ENCODE results near the gene NRG2.

The NRG2 gene

DNA sequence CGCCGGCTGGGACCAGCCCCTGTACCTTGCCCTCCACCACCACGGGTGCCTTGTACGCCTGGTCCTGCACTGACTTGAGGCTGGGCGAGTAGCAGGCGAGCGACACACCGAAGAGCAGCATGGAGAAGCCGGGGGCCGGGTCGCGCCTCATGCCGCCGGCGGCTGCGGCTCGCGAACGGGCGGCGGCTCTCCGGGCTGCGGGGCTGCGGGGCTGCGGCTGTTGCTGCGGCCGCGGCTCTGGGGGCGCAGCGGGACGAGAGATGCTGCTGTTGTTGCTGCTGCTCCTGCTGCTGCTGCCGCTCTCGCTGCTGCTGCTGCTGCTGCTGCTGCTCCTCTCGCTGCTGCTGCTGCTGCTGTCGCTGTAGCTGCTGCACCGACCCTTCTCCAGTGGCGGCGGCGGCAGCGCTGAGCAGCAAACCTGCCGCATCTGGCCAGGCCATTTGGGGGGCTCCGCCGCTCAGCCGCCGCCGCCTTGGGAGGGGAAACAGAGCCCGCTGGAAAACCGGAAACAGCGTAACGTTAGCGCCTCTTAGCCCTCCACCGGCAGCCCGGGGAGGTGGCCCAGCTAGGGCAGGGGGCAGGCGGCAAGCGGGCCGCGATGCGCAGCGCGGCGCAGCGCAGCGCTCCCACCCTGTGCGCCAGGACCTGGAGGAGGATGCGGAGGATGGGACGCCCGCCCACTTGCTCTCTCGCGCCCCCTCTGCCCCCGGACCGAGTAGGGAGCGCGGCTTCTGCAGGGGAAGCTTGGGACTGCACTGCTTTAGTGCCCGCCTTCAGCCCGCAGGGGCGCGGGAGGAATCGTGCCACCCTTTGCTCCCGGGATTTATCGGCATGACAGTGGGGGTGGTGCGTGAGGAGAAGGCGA is at the start of gene NRG2:
Gene NRG2 (minus strand): TSS at position 657 of the 865 bp plus-strand sequence.
- peak; percentile 35 for DNase-seq (ENCODE audit: low read depth)

DNA sequence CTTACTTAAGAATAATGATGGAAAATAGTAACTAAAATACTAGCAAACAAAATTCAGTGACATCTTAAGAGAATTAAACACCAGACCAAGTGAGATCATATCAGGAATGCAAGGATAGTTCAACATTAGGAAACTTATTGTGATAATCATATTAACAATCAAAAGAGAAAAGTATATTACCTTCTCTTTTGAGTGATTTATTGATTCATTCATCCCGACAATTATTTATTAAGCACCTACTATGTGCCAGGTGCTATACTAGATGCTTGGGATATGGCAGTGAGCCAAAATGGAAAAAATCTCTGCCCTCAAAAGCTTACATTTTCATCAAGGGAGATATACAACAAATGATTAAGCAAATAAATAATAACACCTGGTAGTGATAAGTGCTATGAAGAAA is 47.2 kb upstream of the NRG2 start:
- DNase-seq (ENCODE audit: low read depth) = no peak

DNA sequence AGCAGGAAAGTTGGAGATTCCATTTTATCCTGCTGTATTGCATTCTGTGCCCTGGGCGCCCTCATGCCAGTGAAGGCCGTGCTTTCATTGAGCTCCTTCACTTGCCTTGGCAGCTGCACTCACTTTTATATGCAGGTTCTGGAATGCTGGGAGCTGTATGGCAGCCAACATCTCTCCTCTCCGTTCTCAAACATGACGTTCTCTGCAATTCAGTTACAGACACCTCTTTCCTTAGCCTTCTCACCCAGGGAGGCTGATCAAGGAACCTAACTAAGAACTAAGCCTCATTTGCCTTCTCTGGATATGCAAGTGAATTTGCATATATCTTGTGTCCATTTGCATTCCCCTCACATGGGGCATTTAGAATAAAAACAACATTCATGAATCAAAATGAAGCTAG is 41.4 kb upstream of the NRG2 start:
- no peak for DNase-seq (ENCODE audit: low read depth)

DNA sequence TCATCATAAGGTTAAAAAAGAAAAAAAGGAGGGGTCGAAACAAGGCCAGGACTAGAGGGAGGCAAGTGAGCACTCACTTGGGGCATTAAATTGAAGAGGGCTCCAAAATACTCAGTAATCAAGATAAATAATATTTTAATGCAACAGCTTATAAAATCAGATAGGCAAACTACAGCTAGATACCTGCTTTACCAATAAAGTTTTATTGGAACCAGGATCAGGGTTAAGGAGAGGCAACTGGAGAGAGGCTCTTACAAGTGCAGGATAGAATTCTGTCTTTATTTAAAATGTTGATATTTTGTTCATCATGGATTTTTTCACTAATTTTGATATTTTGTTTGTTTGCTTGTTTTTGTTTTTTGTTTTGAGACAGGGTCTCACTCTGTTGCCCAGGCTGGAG is 40.6 kb upstream of the NRG2 start:
- DNase-seq (ENCODE audit: low read depth) = no peak

DNA sequence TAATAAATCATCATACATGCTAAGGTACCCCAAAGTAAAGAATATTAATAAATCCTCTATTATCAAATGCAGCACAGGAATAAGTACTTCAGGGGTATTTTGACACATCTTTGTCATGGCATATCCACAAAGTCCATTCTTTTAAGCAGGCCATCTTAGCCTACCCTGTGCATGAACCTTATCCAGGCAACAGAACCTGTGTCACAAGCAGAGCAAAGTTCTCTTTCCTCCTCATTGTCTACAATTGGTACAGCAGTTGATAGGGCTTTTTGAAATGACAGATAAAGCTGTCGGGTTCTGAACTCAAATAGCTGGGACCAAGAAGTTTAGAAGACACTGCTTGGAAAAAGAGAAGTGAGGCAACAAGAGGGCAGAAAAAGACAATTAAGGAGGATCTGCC is 40.0 kb upstream of the NRG2 start:
- DNase-seq (ENCODE audit: low read depth) = no peak

DNA sequence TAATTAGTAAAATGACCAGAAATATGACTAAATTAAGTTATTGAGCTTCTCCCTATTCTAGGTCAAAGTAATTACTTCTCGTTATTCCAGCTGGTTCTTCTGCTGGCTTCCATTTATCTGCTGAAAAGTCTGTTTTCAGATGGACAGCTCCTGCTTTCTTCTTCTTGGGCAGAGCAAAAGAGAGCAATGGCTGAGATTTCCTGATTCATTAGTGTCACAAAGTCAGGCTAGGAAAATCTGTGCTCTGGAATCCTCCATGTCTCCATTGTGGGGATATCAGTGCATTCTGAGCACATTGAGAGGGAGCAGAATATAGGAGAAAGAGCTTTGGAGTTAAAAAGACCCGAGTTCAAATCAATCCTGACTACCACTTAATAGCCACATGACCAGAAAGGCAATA is 33.7 kb upstream of the NRG2 start:
- no peak for DNase-seq (ENCODE audit: low read depth)

DNA sequence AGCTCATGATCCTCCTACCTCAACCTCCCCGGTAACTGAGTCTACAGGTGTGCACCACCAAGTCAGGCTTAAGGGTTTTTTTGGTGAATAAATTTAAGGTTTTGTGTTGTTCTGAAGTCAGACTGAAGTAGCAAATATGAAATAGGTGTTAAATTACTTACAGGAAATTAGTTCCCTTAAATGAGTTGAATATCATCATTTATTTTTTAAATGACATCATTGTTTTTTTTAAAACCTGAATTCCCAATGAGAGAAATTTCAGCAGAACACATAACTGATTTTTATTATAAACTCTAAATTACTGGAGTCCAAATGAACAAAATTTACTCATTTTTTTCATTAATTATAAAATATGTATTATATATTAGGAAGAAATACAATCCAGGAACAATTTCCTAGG is 33.0 kb upstream of the NRG2 start:
- DNase-seq (ENCODE audit: low read depth) = no peak

DNA sequence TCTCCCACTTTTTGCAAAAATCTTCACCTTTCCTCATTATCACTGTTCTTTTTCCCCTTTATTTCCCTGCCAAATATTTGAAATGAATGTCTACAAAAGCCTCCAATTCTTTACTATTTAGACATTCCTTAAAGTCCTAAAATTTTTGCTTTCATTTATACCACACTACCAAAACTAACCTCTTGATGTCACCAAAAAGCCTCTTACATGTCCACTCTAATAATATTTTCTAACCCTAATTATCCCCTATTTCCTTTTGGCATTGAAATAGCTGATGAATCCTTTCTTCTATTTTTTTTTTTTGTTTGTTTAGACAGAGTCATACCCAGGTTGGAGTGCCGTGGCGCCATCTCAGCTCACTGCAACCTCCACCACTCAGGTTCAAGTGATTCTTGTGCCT is 32.3 kb upstream of the NRG2 start:
- no peak for DNase-seq (ENCODE audit: low read depth)

DNA sequence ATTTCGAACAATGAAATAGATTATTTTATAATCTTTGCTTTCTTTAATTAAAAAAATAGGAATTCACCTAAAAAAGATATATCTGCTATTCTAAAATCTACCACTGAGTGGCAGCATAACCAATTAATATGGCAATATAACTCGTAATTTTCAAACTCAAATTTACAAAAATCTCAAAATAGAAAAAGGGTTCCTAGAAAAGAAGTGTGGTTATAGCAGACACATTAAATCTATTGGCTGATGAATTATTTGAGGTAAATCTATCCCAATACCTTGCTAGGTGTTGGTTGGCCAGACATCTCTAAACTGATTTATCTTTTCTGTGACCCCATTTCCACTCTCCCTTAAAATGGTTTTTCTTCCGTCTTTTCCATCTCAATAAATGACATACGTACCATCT is 30.2 kb upstream of the NRG2 start:
- DNase-seq (ENCODE audit: low read depth) = no peak

DNA sequence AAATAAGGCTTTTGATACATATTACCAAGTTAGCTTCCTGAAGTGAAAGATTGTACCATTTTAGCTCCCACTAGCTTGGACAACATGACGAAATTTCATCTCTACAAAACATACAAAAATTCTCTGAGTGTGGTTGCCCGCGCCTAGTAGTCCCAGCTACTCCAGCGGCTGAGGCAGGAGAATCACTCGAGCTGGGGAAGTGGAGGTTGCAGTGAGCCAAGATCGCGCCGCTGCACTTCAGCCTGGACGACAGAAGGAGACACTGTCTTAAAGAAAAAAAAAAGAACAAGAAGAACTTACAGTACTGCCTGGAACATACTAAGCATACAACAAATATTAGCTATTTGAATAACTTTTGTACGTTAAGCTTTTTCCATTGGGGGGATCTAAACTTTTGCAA is 29.7 kb upstream of the NRG2 start:
- DNase-seq (ENCODE audit: low read depth) = no peak

DNA sequence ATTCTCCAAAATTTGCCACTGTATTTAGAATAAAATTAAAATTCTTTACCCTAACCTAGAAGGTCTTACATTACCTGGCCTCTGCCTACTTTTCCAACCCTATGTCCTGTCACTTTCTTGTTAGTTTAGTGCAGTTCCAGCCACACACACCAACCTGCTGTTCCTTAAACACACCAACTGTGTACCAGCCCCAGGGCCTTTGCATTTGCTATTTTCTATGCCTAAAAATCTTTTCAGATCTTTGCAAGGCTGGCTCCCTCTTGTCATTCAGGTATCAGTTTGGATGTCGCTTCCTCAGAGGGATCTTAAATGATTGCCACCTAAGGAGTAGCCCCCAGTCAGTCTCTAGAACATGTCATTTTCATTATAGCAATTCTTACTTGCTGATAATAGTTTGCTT is 17.7 kb upstream of the NRG2 start:
- no peak for DNase-seq (ENCODE audit: low read depth)

DNA sequence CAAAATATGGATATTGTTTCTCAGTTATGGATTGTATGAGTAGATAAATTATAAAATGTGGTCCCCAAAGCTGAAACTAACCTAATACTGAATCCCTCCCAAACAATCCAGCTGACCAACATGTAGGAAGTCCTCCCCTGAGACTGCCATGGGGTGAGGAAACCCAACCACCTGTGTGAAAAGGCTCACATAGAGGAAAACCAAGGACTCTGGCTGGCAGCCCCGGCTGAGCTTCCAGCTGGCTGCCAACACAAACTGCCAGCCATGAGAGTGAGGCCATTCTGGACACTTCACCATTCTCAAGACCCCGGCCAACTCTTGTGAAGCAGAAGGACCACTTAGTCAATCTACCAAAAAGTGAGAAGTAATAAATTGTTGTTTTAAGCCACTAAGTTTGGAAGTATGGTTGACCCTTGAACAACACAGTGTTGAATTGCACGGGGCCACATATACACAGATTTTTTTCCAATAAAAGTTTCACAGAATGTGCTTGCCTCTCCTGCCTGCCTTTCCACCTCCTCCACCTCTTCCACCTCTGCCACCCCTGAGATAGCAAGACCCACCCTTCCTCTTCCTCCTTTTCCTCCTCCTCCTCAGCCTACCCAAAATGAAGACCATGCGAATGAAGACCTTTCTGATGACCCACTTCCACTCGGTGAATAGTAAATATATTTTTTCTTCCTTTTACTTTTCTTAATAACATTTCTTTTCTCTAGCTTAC is 15.3 kb upstream of the NRG2 start:
- no peak for DNase-seq (ENCODE audit: low read depth)

DNA sequence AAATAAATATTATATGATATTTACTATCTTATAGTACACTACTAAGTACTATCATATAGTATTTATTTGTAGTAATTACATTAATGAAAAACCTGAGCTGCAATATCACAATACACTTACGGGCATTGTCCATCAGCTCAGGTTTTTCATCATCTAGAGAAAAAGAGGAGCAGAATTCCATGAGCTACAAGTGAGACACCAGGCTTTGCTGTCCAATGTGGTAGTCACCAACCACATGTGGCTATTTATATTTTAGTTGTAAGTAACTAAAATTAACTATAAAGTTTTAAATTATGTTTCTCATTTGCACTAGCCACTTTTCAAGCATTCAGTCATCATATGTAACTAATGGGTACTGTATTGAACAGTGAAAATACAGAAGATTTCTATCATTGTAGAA is 13.8 kb upstream of the NRG2 start:
- DNase-seq (ENCODE audit: low read depth) = no peak

DNA sequence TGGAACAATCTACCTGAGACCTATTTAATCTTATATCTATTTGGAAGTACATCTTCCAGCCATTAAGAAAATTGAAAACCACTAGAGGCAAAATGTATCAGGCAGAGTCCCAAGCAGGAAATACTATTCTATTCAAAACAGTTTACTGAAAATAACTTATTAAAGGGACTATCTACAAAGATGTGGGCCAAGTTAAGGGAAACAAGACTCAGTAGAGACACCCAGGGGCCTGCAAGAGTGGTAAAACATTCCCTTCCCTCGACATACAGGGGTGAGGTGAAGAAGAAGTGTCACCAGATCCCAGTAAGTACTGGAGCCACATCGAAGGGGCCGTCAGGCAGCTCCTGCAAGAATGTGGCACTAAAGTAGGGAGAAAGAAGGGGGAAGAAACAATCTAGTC is 12.1 kb upstream of the NRG2 start:
- no peak for DNase-seq (ENCODE audit: low read depth)

DNA sequence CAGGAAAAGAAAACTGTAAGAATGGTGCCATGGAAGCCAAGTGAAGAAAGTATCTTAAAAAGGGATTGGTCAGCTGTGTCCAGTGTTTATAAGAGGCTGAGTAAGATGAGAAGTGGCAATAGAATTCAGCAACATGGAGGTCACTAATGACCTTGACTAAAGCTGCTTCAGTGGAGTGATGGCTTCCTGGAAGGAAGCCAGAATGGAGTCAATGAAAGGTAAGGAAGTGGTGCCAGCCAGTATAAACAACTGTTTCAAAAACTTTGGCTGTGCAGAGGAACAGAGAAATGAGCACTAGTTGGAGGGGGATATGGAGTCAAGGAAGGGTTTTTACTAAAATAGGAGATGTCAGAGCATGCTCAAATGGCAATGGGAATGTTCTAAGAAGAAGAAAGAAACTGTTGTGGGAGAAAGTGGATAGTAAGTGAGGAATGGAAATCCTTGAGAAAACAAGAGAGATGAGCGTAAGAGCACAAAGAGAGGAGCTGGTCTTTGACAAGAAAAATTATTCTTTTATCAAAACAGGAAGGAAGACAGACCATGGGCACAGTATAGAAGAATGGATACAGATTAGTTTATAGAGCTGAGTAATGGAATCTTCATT is 11.1 kb upstream of the NRG2 start:
- DNase-seq (ENCODE audit: low read depth) = no peak

DNA sequence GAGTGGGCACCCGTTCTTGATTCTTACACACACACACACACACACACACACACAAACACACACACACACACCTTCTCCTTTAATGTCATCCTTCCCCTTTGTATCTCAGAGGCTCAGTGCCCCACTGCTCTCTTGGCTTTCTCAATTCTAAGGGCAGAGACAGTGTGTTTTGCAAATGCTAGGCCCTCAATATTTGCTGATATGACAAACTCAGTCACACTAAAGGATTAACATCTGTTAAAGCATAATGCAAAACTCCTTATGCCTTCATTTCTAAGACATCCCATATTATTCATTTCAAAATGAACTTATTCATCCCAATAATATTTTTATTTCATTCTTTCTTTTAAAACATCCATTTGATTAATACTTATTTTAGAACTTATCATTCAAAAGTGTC is 8.9 kb upstream of the NRG2 start:
- no peak for DNase-seq (ENCODE audit: low read depth)

DNA sequence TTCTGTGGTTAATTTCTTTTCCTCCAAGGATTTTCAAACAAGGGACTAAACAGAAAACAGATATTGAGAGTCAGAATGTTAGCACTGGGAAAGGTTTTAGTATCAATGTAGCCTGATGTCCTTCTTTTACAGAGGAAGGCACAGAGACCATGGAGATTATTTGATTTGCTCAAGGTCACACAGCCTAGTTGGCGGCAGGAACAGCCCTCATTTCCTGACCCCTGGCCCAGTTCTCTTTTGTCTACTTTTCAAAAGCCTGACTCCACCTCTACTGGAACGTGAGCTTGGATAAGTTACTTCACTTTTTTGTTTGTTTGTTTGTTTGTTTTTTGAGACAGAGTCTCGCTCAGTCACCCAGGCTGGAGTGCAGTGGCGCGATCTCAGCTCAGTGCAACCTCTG is 6.6 kb upstream of the NRG2 start:
- no peak for DNase-seq (ENCODE audit: low read depth)

DNA sequence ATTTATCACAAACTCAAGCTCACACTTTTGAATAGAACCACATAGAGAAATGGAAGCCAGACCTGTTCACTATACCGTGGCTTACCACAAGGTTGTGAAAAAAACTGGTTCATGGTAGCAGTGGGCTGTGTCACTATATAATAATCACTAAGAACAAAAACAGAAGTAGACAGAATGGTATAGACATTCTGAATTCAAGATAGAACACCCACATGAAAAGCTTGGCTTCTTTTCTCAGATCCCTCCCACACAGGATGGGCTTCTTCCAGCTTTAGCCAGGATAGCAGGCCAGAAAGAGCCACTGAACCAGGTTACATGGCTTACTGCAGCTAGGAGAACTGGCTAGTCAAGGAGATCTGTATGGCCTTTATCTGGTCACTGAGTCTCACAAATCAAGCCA is 6.1 kb upstream of the NRG2 start:
- DNase-seq (ENCODE audit: low read depth) = no peak

DNA sequence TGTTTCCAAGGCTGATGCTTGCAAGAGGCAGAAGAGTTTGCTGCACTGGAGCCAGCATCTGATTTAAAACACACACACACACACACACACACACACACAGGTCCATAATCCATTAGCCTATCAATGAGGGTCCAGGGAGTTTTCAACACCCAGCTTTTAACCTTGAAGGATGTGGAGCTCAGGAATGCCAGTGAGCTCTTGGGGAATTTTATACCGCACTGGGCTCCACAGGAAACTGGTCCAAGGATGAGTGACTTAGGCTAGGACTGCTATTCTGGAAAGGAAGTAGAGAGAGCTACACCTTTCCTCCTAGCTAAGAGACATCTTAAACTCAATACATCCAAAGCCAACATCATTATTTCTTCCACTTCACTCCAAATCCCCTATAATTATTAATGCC is 942 bp upstream of the NRG2 start:
- DNase-seq (ENCODE audit: low read depth) = no peak

DNA sequence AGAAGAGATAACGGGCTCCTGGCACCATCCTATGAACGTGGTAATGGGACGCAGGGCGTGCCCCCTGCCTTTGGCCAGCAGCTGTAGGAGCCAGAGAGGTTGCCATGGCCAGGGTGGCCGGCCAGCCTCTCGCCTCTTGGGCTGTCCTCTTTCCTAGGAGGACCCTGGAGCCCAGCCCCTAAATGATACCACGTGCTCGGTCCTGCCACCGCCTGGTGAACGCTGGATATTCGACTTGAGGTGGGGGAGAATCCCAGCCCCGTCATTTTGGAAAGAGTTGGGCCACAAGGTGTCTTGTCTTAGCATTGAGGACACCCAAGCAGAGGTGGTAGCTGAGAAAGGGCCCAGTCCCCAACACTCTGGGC is 391 bp upstream of the NRG2 start:
- no peak for DNase-seq (ENCODE audit: low read depth)

DNA sequence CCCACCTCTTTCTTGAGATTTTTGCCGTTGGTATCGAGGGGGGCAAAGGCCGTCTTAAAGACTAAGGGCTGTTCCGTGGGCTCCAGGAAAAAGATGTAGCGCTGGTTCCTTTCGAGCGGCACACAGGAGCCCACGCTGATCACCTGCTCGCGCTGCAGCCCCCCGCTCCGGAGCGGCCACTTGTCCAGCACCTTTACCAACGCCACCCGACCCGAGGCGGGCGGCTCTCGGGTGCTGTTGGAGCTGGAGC is 781 bp downstream of the NRG2 start:
- no peak for DNase-seq (ENCODE audit: low read depth)

DNA sequence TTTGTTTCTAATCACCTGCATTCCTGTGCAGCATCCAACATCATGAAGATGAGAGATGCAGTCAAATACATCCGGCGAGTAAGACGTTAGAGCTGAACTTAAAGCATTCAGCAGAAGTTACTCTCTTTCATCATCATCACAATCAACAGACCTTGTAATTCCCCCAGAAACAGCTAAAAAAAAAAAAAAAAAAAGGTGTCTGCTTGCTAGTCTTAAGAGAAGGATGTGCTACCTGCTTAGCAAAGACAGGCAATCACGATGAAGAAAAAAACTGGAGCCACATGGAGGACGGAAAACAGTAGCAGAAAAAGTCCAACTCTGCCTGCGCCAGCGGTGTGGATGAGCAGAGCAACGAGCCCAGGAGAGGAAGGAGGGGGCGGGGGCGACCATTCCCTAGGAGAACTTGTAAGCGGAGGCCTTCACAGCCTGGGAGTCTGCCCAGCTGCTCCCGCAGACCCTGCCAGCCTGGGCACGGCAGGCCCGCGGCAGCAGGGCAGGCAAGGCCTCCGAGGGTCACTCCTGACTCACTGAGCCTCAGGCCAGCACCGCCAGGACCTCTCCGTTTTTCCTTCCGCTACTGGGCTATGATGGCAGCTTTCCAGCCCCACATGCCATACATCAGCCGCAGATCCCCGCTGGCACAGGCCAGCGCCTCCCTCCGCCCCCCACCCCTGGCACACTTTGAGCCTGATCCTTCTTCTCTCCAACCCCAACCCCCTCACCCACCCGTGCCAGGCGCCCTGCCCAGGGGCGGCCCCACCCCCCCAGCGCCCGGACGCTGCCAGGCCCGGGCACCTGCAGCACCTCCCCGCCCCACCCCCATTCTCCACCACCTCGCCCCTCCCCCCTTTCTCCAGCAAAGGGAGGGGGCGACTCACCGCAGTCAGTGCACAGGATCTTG is 1.4 kb downstream of the NRG2 start:
- no peak for DNase-seq (ENCODE audit: low read depth)

DNA sequence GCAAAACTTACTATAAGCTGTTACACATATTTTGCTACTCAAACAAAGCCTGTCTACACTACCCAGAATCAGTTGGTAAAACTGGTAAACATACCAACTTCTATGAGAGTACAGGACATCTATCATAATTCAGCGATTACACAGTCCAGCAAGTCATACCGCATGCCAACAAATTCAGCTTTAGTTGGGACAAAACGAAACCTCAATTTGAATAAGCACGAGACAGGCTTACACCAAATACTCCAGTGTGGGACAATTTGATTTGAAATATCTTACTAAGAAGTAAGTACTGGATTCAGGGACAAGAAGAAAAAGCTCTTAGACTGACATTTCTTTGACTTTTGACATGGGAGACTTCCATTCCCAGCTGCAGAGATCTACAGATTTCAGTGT is 2.0 kb downstream of the NRG2 start:
- no peak for DNase-seq (ENCODE audit: low read depth)
